Fibroblast of mammary gland (primary cell): ENCODE measurements around the gene PPP1R13B.
"Not testable (repeated sequence)": the region's sequence is repeated elsewhere in the genome, so short reads cannot be mapped to it uniquely, and the experiment has no call there.

ENCODE experiments used
- DNase-seq: peaks from one replicate; pipeline ENCODE4 v3.0.0-alpha.2; 2010; ENCODE audit warnings: low read depth
- H3K4me3 ChIP-seq: 2 replicates; pipeline ENCODE4 v1.5.1; 2011; ENCODE audit warnings: low read depth, mild to moderate bottlenecking, low read length, moderate library complexity; ENCODE audit not compliant: control insufficient read depth
- CTCF ChIP-seq: conservative IDR thresholded peaks from 2 replicates; pipeline ENCODE4 v1.5.1; 2011; ENCODE audit warnings: low read depth, low read length, inconsistent platforms; ENCODE audit not compliant: control insufficient read depth, insufficient read depth

The PPP1R13B gene

GRCh38 chr14:103695296-103696069, 151.9 kb downstream of the PPP1R13B start:
- no peak for DNase-seq
- TF ChIP-seq CTCF = no peak

GRCh38 chr14:103694572-103695026, 152.8 kb downstream of the PPP1R13B start:
- no peak overlapping the region for H3K4me3 ChIP-seq
- no peak for DNase-seq
- TF ChIP-seq CTCF = no peak

More at GRCh38 chr14:103695296-103696069, 151.9 kb downstream of the PPP1R13B start:
- H3K4me3 ChIP-seq = no peak overlapping the region

- DNase-seq = no peak
- no peak overlapping the region for H3K4me3 ChIP-seq
- TF ChIP-seq CTCF = no peak
Measured at GRCh38 chr14:103693515-103693914, 153.9 kb downstream of the PPP1R13B start.

GRCh38 chr14:103692871-103693270, 154.5 kb downstream of the PPP1R13B start:
- no peak for TF ChIP-seq CTCF
- no peak for DNase-seq
- no peak overlapping the region for H3K4me3 ChIP-seq

- no peak overlapping the region for H3K4me3 ChIP-seq
- DNase-seq = no peak
- TF ChIP-seq CTCF = no peak
Measured at GRCh38 chr14:103692159-103692558, 155.2 kb downstream of the PPP1R13B start.

- not testable (repeated sequence) for DNase-seq, H3K4me3 ChIP-seq
Measured at GRCh38 chr14:103691655-103692054, 155.7 kb downstream of the PPP1R13B start.

- no peak for DNase-seq
- H3K4me3 ChIP-seq = no peak overlapping the region
- no peak for TF ChIP-seq CTCF
Measured at GRCh38 chr14:103690332-103690731, 157.0 kb downstream of the PPP1R13B start.
